Stimulated activated CD8-positive, alpha-beta memory T cell treated with anti-CD3 and anti-CD28 coated beads, Interleukin-12 subunit alpha, Interleukin-12 subunit beta, amount 100 ng/mL, for 4 hours (primary cell): ENCODE measurements around the gene FAM209B.
"Not testable (repeated sequence)": the region's sequence is repeated elsewhere in the genome, so short reads cannot be mapped to it uniquely, and the experiment has no call there.

Experiments used
- DNase-seq: peaks from one replicate; pipeline ENCODE4 v3.0.0-alpha.2; 2020; ENCODE audit warnings: low read depth

FAM209B gene

GRCh38 chr20:56540415-56540814 is 7.4 kb downstream of the FAM209B start:
- no peak for DNase-seq

DNA sequence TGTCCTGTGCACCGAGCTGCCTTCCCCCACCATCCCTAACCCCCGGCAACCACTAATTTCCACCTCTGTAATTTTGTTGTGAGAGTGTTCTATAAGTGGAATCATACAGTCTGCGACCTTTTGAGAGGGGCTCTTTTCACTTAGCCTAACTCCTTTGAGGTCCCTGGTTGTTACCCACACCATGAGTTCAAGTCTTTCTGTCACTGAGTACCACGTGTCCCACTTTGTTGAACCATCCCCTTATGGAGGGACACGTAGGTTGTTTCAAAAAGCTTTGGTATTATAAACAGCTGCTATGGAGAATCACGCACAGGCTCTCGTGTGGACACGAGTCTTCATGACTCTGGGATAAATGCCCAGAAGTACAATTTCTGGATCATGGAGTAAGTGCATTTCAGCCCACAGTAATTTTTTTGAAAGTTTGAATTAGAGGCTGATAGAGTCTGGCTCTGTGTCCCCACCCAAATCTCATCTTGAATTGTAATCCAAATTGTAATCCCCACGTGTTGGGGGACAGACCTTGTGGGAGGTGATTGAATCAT is 9.5 kb downstream of the FAM209B start:
- no peak for DNase-seq

- no peak for DNase-seq
Measured at GRCh38 chr20:56551571-56551970, 18.5 kb downstream of the FAM209B start.

DNA sequence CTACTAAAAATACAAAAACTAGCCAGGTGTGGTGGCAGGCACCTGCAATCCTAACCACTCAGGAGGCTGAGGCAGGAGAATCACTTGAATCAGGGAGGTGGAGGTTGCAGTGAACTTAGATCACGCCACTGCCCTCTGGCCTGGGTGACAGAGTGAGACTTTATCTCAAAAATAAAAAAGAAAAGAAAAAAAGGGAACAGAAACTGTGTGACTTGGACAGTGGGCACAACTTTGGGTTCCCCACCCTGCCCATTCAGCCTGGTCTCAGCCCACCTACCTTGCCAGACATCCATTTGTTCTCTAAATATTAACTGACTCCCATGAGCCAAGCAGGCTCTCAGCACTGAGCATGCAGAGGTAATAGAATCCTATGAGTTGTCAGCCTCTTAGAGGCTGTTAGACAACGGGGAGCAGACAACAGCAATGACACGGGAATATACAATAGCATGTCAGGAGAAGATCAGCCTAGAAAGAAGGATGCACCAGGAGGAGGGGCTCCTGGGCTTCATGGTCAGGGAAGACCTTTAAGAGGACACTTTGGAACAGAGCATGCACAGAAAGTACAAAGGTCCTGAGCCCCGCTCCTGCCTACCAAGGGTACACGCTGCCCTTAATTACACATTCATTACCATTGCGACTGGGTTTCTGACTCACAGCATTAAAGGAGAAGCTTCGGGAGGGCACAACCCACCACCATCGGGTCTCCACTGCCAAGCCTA is 20.0 kb downstream of the FAM209B start:
- DNase-seq: no peak

DNA sequence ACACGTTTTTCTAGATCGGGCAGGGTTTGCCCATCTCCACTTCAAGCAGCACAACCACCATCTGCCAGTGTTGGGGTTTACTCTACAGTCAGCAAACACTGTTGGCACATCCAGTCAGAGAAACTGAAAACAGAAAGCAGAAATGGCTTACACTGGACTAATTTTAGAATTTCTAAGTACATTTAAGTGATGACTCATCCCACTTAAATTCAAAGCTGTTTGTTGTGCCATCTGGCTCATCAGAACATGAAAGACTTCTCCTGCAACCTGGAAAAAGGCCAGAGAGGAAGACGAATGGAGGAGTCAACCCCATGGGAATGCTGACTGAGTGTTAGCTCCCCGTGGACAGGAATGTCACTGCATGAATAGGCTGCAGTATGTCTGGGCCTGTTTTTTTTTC is 21.8 kb downstream of the FAM209B start:
- no peak for DNase-seq

DNA sequence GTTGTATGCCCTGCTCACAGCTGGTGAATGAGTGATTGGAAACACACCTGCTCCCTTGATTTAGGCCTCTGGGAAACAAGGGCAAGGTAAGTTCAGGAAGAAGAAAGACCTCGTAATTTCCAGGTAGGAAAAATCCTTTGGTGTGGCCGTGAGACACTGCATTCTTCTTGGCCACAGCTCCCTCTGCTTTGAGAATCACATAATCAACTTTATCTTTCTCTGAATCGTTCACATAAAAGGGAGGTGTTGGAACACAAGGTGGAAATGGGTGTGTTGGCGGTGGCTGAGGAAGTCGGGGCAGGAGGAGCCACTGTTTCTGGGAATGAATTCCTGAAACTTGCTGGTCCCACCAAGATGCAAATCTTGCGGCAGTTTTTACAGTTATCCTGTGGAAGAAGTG is 25.9 kb downstream of the FAM209B start:
- DNase-seq: no peak

GRCh38 chr20:56564526-56564925 is 31.5 kb downstream of the FAM209B start:
- not testable (repeated sequence) for DNase-seq

DNA sequence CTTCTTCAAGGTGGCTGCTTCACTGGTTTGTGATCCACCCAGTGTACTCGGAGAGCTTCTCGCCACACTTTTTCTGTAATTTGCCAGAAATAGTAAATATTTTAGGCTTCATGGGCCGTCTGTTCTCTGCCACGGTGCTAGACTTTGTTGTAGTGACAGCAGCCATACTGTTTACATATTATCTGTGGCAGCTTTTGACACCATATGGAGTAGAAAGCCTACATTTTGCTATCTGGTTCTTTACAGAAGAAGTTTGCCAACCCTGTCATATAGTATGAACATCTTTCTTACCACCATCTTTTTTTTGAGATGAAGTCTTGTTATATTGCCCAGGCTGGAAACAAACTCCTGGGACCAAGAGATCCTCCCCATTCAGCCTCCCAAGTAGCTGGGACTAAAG is 32.5 kb downstream of the FAM209B start:
- DNase-seq: no peak

DNA sequence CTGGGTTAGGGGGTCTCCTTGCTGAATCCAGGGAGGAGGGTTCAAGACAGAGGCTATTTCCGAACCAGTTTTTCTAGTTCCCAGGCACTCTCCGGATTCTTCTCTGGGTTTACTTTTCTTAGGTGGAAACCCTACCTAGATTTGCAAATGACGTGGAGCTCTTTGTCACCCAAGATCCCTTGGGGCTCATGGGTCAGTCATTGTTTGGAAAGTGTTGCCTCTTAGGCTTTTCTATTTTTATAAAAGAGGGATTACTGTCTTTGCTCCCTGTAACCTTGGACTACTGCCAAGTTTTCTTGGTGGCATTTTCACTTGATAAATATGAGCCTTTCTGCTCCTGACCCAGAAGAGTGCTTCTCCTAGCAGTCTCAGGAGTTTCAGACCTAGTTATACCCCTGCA is 33.6 kb downstream of the FAM209B start:
- no peak for DNase-seq

- no peak for DNase-seq
Measured at GRCh38 chr20:56570832-56571231, 37.8 kb downstream of the FAM209B start.

DNA sequence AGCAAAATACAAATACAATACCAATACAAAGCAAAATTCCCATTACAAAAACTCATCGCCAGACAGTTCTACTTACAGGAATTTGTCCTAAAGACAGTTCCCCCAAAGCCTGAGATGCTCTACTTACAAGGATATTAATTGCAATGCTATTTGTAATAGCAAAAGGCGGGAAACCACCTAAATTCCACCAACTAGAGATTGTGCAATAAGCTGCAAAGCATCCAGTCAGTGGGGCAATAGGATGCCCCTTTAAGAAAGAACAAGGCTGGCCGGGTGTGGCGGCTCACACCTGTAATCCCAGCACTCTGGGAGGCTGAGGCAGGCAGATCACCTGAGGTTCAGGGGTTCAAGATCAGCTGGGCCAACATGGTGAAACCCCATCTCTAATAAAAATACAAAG is 39.1 kb downstream of the FAM209B start:
- DNase-seq: no peak

DNA sequence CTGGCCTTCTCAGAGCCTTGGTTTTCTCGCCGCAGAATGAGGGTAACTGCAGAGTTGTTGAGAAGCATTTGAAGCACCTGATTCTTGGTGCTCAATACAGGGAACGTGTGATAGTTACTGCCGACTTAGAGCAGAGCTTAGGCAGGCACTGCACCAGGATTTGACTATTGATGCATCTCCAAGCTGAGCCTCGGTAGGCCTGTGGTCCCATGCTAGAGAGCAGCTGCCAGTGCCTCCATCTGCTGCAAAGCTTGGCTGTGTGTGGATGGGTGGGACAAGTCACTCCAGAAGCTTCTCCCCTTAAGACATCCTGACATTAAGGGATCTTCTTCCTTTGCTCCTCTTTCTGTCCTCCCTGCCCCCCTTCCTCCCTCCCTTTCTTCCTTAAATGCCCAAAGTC is 40.9 kb downstream of the FAM209B start:
- DNase-seq: no peak

DNA sequence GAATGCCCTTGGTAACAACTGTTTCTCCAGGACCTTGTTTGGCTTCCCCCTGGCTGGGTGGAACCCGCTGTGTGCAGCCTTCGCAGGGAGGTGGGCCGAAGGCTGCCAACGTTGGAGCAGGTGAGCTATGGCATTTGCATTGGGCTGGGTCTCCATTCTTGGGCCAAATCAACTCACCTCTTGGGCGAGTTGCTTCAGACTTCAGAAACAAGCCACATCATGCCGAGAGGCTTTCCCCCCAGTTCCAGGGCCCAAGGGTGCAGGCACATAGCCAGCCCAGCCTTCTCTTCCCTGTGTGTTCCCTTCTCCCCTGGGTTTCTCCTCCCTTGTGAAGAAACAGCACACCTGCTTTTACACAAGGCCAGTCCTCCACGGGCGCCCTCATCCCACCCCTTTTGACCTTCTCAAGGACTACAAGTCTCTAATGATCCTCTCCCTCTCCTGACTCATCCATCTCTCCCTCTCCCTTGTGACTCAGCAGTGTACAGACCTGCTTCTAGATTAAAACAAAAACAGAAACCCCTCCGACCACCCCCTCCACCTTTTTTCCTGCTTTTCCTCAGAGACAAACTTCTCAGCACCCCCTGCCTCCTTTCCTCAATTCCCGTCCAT is 41.6 kb downstream of the FAM209B start:
- DNase-seq: no peak

GRCh38 chr20:56575157-56575556 is 42.1 kb downstream of the FAM209B start:
- DNase-seq: no peak

DNA sequence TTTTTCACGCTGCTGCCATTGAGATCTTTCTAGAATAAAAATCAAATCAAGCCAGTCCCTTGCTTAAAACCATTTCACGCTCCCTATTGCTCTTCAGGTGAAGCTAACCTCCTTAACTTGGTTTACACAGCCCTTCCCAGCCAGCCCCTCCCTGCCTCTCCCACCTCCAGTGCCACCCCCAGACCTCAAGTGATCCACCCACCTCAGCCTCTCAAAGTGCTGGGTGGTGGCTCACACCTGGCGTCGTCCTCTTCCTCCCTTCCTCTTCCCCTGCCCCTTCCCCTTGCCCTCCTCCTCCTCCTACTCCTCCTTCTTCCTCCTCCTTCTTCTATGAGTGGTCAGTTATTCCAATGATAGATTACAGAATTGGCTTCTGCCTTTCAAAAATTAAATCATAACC is 42.9 kb downstream of the FAM209B start:
- no peak for DNase-seq

DNA sequence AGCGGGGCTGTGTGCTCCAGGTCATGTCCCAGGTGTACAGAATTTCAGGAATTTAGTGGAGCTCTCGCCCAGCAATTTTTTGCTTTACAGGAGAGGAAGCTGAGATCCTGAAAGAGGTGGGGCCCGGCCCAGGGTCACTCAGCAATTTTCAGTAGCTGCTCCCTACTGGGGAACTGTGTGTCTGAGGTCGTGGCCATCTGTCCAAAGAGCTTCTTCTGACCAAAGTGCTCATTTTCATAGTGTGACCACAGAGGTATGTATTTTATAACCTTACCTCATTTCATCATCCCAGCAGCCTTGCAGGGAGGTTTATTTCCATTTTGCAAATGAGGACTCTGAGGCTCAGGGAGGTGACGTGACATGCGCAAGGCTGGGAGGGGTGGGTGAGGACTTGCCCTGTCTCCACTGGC is 46.3 kb downstream of the FAM209B start:
- DNase-seq: no peak

- DNase-seq: no peak
Measured at GRCh38 chr20:56580226-56580625, 47.2 kb downstream of the FAM209B start.

DNA sequence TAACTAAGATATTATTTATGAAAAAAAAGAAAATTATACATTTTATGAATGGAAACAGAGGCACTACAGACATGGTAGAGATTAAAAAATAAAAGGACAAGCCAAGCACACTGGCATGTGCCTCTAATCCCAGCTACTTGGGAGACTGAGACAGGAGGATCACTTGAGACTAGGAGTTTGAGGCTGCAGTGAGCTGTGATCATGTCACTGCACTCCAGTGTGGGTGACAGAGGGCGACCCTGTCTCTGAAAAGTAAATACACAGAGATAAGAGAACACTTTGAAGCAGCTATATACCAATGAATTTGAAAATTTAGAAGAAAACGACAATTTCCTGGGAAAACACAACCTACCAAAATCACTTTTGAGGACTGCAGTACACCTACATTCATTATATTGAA is 48.7 kb downstream of the FAM209B start:
- no peak for DNase-seq

GRCh38 chr20:56582542-56582941 is 49.5 kb downstream of the FAM209B start:
- DNase-seq: no peak

- no peak for DNase-seq
Measured at GRCh38 chr20:56584916-56585315, 51.9 kb downstream of the FAM209B start.
